ENCODE data around the gene TLR5.

- TF ChIP-seq, protein P1, sequence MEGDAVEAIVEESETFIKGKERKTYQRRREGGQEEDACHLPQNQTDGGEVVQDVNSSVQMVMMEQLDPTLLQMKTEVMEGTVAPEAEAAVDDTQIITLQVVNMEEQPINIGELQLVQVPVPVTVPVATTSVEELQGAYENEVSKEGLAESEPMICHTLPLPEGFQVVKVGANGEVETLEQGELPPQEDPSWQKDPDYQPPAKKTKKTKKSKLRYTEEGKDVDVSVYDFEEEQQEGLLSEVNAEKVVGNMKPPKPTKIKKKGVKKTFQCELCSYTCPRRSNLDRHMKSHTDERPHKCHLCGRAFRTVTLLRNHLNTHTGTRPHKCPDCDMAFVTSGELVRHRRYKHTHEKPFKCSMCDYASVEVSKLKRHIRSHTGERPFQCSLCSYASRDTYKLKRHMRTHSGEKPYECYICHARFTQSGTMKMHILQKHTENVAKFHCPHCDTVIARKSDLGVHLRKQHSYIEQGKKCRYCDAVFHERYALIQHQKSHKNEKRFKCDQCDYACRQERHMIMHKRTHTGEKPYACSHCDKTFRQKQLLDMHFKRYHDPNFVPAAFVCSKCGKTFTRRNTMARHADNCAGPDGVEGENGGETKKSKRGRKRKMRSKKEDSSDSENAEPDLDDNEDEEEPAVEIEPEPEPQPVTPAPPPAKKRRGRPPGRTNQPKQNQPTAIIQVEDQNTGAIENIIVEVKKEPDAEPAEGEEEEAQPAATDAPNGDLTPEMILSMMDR (IDR thresholded peaks at IDR 0.05; ENCODE audit: insufficient read depth, low read length, poor library complexity, severe bottlenecking) = no peak
- TF ChIP-seq EZH2phosphoT487 (conservative IDR thresholded peaks at IDR 0.05; ENCODE audit: low read length) = no peak
Measured at GRCh38 chr1:223161321-223161720, 18.3 kb upstream of the TLR5 start.

All from SU-DHL-6 (cell line).